Thyroid gland (tissue), 4 donors: ENCODE measurements around the gene ME3.

Experiments used
- POLR2A ChIP-seq, 2 donors: fragments of 450-650 bp; IDR thresholded peaks; one replicate each; pipeline ENCODE4 v1.6.1; 2017; ENCODE audit warnings: antibody characterized with exemption in 2 of 2, mild to moderate bottlenecking in 2 of 2, moderate library complexity in 1 of 2
- TF ChIP-seq, protein P1 (sequence below), 6 experiments: fragments of 200-600 bp in 3 of 6; fragments of 450-650 bp in 3 of 6; sonication (generic) in 3 of 6; IDR thresholded peaks; one replicate each; pipeline ENCODE4 v1.5.1; 2016 to 2019; ENCODE audit warnings: antibody characterized with exemption in 6 of 6, mild to moderate bottlenecking in 2 of 6, inconsistent platforms in 1 of 6, moderate library complexity in 1 of 6

DNA sequence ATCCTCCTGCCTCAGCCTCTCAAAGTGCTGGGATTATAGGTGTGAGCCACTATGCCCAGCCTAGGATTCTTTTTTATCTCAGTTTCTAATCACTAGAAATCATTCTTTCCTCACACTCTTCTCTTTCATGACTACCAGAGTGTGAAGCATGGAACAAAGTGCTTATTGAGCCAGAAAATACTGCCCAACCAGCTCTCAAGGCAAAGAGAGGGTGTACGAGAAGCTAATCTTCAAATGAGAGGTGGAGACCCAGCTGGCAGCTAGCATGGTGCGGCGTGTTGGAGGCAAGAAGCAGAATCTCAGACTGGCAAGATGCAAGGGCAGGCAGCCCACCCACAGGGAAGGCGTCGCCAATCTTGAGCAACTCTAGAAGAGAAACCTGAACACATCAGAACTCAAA is 41.1 kb upstream of the ME3 start:
- TF ChIP-seq, protein P1, sequence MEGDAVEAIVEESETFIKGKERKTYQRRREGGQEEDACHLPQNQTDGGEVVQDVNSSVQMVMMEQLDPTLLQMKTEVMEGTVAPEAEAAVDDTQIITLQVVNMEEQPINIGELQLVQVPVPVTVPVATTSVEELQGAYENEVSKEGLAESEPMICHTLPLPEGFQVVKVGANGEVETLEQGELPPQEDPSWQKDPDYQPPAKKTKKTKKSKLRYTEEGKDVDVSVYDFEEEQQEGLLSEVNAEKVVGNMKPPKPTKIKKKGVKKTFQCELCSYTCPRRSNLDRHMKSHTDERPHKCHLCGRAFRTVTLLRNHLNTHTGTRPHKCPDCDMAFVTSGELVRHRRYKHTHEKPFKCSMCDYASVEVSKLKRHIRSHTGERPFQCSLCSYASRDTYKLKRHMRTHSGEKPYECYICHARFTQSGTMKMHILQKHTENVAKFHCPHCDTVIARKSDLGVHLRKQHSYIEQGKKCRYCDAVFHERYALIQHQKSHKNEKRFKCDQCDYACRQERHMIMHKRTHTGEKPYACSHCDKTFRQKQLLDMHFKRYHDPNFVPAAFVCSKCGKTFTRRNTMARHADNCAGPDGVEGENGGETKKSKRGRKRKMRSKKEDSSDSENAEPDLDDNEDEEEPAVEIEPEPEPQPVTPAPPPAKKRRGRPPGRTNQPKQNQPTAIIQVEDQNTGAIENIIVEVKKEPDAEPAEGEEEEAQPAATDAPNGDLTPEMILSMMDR (IDR thresholded peaks at IDR 0.05), result no peak
- TF ChIP-seq POLR2A (IDR thresholded peaks at IDR 0.05), result no peak
